ENCODE data around the gene NOS1. TPM values are rescaled to one million over a fixed set of nuclear protein-coding genes. Genes with fewer than 3 reads are reported as not detected.

The NOS1 gene
- total and polyA plus RNA-seq, 2 experiments from 2014 or later = 0.63 to 3.0 TPM

DNA sequence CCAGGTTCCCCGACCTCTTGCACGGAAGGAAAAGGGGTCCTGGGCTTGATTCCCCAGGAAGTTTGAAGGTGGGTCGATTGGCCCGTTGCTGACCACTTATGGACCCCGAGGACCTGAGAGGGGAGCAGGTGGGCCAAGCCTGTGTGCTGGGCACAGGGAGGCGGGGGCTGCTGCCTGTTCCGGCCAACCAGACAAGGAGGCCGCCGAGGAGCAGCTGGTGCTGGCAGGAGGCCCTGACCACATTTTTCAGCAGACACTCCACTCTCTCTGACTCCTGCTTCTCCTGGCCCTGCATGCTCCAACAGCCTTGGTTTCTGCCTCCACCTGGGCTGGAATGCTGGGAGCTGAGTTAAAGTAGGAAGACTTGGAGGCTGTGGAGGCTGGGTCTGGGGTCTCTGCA, 42.8 kb downstream of the NOS1 start (continued):
- no peak for TF ChIP-seq EZH2 (IDR thresholded peaks at IDR 0.05; ENCODE audit: low read depth, unreplicated experiment)
- TF ChIP-seq, protein P1, sequence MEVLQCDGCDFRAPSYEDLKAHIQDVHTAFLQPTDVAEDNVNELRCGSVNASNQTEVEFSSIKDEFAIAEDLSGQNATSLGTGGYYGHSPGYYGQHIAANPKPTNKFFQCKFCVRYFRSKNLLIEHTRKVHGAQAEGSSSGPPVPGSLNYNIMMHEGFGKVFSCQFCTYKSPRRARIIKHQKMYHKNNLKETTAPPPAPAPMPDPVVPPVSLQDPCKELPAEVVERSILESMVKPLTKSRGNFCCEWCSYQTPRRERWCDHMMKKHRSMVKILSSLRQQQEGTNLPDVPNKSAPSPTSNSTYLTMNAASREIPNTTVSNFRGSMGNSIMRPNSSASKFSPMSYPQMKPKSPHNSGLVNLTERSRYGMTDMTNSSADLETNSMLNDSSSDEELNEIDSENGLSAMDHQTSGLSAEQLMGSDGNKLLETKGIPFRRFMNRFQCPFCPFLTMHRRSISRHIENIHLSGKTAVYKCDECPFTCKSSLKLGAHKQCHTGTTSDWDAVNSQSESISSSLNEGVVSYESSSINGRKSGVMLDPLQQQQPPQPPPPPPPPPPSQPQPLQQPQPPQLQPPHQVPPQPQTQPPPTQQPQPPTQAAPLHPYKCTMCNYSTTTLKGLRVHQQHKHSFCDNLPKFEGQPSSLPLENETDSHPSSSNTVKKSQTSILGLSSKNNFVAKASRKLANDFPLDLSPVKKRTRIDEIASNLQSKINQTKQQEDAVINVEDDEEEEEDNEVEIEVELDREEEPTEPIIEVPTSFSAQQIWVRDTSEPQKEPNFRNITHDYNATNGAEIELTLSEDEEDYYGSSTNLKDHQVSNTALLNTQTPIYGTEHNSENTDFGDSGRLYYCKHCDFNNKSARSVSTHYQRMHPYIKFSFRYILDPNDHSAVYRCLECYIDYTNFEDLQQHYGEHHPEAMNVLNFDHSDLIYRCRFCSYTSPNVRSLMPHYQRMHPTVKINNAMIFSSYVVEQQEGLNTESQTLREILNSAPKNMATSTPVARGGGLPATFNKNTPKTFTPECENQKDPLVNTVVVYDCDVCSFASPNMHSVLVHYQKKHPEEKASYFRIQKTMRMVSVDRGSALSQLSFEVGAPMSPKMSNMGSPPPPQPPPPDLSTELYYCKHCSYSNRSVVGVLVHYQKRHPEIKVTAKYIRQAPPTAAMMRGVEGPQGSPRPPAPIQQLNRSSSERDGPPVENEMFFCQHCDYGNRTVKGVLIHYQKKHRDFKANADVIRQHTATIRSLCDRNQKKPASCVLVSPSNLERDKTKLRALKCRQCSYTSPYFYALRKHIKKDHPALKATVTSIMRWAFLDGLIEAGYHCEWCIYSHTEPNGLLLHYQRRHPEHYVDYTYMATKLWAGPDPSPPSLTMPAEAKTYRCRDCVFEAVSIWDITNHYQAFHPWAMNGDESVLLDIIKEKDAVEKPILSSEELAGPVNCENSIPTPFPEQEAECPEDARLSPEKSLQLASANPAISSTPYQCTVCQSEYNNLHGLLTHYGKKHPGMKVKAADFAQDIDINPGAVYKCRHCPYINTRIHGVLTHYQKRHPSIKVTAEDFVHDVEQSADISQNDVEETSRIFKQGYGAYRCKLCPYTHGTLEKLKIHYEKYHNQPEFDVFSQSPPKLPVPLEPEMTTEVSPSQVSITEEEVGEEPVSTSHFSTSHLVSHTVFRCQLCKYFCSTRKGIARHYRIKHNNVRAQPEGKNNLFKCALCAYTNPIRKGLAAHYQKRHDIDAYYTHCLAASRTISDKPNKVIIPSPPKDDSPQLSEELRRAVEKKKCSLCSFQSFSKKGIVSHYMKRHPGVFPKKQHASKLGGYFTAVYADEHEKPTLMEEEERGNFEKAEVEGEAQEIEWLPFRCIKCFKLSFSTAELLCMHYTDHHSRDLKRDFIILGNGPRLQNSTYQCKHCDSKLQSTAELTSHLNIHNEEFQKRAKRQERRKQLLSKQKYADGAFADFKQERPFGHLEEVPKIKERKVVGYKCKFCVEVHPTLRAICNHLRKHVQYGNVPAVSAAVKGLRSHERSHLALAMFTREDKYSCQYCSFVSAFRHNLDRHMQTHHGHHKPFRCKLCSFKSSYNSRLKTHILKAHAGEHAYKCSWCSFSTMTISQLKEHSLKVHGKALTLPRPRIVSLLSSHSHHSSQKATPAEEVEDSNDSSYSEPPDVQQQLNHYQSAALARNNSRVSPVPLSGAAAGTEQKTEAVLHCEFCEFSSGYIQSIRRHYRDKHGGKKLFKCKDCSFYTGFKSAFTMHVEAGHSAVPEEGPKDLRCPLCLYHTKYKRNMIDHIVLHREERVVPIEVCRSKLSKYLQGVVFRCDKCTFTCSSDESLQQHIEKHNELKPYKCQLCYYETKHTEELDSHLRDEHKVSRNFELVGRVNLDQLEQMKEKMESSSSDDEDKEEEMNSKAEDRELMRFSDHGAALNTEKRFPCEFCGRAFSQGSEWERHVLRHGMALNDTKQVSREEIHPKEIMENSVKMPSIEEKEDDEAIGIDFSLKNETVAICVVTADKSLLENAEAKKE (CRISPR knock-in tag; IDR thresholded peaks at IDR 0.05) = no peak
- TF ChIP-seq ZNF331 (CRISPR knock-in tag; IDR thresholded peaks at IDR 0.05; ENCODE audit: low read depth) = no peak
- TF ChIP-seq EZH2phosphoT487 (IDR thresholded peaks at IDR 0.05; ENCODE audit: unreplicated experiment) = no peak
- TF ChIP-seq POLR2AphosphoS5 (IDR thresholded peaks at IDR 0.05; ENCODE audit: low read depth) = no peak
- TF ChIP-seq NANOG (IDR thresholded peaks at IDR 0.05; ENCODE audit: borderline replicate concordance) = no peak

DNA sequence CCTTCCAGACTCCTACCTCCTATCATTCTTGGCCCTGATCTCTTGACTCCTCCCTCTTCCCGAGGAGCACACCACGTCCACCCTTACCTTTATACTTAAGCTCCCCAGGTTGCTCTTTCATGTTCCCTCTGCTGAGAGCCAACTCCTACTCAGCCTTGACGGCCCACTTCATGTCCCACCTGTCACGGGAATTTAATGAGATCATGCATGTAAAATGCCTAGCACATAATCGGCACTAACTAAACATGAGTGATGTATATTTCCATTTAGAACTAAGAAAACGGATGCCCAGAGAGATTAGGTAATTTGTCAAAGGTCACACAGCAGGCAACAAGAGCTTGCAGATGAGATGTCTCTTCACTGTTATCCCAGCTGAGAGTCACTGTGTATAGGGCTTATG, 45.1 kb downstream of the NOS1 start:
- no peaks in the 10 kb centered on the region for H3K27me3 ChIP-seq (ENCODE audit: insufficient read depth)
- no peaks in the 10 kb centered on the region for H3K4me1 ChIP-seq (ENCODE audit: insufficient read depth)
- H3K27ac ChIP-seq (ENCODE audit: low read depth) = no peak overlapping the region
- H3K9me2 ChIP-seq (ENCODE audit: insufficient read depth) = no peaks in the 10 kb centered on the region
- no peak overlapping the region for H3K4me2 ChIP-seq
- no peaks in the 10 kb centered on the region for H3K9me3 Mint-ChIP-seq
- H3K27me3 Mint-ChIP-seq (ENCODE audit: insufficient read depth, low read depth, poor library complexity) = peaks cover 2% of the 10 kb centered on the region
- H3K4me3 Mint-ChIP-seq = no peak overlapping the region
- H3K4me3 ChIP-seq = no peak overlapping the region
- no peak overlapping the region for H3K27ac Mint-ChIP-seq
- H4K20me1 ChIP-seq (replicated peaks; ENCODE audit: insufficient read depth) = no peaks in the 10 kb centered on the region
- H3K36me3 ChIP-seq (ENCODE audit: insufficient read depth) = no peaks in the 10 kb centered on the region
- H2AFZ ChIP-seq = no peak overlapping the region
- H3K4me1 Mint-ChIP-seq = no peaks in the 10 kb centered on the region
- H3K79me2 ChIP-seq (replicated peaks; ENCODE audit: insufficient read depth) = no peaks in the 10 kb centered on the region
- H3K36me3 Mint-ChIP-seq (ENCODE audit: low read depth) = no peaks in the 10 kb centered on the region; the same call in 2 of the 3 replicates
- ATAC-seq = no peak
- DNase-seq (ENCODE audit: low spot score) = no peak
- no peaks in the 10 kb centered on the region for H3F3A ChIP-seq (replicated peaks; ENCODE audit: low read depth)
- no peak for TF ChIP-seq ZNF114 (CRISPR knock-in tag; IDR thresholded peaks at IDR 0.05)
- TF ChIP-seq JUNB (IDR thresholded peaks at IDR 0.05; ENCODE audit: unreplicated experiment) = no peak
- TF ChIP-seq, protein P2, sequence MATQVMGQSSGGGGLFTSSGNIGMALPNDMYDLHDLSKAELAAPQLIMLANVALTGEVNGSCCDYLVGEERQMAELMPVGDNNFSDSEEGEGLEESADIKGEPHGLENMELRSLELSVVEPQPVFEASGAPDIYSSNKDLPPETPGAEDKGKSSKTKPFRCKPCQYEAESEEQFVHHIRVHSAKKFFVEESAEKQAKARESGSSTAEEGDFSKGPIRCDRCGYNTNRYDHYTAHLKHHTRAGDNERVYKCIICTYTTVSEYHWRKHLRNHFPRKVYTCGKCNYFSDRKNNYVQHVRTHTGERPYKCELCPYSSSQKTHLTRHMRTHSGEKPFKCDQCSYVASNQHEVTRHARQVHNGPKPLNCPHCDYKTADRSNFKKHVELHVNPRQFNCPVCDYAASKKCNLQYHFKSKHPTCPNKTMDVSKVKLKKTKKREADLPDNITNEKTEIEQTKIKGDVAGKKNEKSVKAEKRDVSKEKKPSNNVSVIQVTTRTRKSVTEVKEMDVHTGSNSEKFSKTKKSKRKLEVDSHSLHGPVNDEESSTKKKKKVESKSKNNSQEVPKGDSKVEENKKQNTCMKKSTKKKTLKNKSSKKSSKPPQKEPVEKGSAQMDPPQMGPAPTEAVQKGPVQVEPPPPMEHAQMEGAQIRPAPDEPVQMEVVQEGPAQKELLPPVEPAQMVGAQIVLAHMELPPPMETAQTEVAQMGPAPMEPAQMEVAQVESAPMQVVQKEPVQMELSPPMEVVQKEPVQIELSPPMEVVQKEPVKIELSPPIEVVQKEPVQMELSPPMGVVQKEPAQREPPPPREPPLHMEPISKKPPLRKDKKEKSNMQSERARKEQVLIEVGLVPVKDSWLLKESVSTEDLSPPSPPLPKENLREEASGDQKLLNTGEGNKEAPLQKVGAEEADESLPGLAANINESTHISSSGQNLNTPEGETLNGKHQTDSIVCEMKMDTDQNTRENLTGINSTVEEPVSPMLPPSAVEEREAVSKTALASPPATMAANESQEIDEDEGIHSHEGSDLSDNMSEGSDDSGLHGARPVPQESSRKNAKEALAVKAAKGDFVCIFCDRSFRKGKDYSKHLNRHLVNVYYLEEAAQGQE (IDR thresholded peaks at IDR 0.05; ENCODE audit: unreplicated experiment) = no peak
- no peak for TF ChIP-seq CREB1 (CRISPR knock-in tag; IDR thresholded peaks at IDR 0.05; ENCODE audit: low read depth)
- no peak for TF ChIP-seq EZH2phosphoT487 (IDR thresholded peaks at IDR 0.05; ENCODE audit: unreplicated experiment)
- no peak for TF ChIP-seq POLR2AphosphoS5 (IDR thresholded peaks at IDR 0.05; ENCODE audit: low read depth)
